WTC11 (cell line): ENCODE results near the gene ABCC4. TPM values are rescaled to one million over a fixed set of nuclear protein-coding genes. Genes with fewer than 3 reads are reported as not detected.

ENCODE experiments used
- ATAC-seq: fragments of 200-7000 bp; cut with Tn5 transposase; 2 replicates; pipeline ENCODE4 v1.10.0; 2021; ENCODE audit warnings: mild to moderate bottlenecking, moderate library complexity
- CTCF ChIA-PET: fragments of 300-600 bp; sonication (Branson Sonifier 250); formaldehyde crosslinking; loops from one replicate; lab custom pipeline; 2021; ENCODE audit warnings: antibody characterized with exemption; lab: Charles Lee
- POLR2A ChIA-PET: fragments of 350-600 bp; sonication (Branson Sonifier 250); formaldehyde crosslinking; loops from one replicate; lab custom pipeline; 2021; ENCODE audit warnings: antibody characterized with exemption; lab: Charles Lee
- DNase-seq: peaks from one replicate; pipeline ENCODE4 v3.0.0; 2021; ENCODE audit warnings: low spot score
- H3K27ac Mint-ChIP-seq: 2 replicates; pipeline ENCODE4 v1.8.0; 2021; ENCODE audit warnings: mixed read lengths
- H3K27me3 Mint-ChIP-seq: 2 replicates; pipeline ENCODE4 v1.8.0; 2021; ENCODE audit warnings: low read depth, mild to moderate bottlenecking, moderate library complexity, mixed read lengths
- H3K36me3 Mint-ChIP-seq: 2 replicates; pipeline ENCODE4 v1.8.0; 2021; ENCODE audit warnings: mixed read lengths
- H3K4me1 Mint-ChIP-seq: 2 replicates; pipeline ENCODE4 v1.8.0; 2022; ENCODE audit warnings: mixed read lengths
- H3K4me3 Mint-ChIP-seq: 2 replicates; pipeline ENCODE4 v1.8.0; 2021; ENCODE audit warnings: mild to moderate bottlenecking, moderate library complexity, mixed read lengths
- H3K9me3 Mint-ChIP-seq: 2 replicates; pipeline ENCODE4 v1.8.0; 2021; ENCODE audit warnings: mixed read lengths
- ARID4B ChIP-seq: sonication (generic); formaldehyde crosslinking; IDR thresholded peaks from 2 replicates; pipeline ENCODE4 v1.8.0; 2023; ENCODE audit warnings: missing genetic modification reagents, mild to moderate bottlenecking, borderline replicate concordance
- CREM ChIP-seq: sonication (generic); formaldehyde crosslinking; IDR thresholded peaks from 2 replicates; pipeline ENCODE4 v1.8.1; 2022; ENCODE audit warnings: mild to moderate bottlenecking, missing genetic modification reagents, moderate library complexity
- CTCF ChIP-seq: fragments of 200-600 bp; IDR thresholded peaks from 2 replicates; pipeline ENCODE4 v1.8.0; 2022; ENCODE audit warnings: antibody characterized with exemption
- ELF4 ChIP-seq: sonication (generic); formaldehyde crosslinking; IDR thresholded peaks from 2 replicates; pipeline ENCODE4 v1.8.1; 2022; ENCODE audit warnings: low read depth, mild to moderate bottlenecking, moderate library complexity, missing genetic modification reagents
- ETV6 ChIP-seq: sonication (generic); formaldehyde crosslinking; IDR thresholded peaks from 2 replicates; pipeline ENCODE4 v1.8.1; 2022; ENCODE audit warnings: mild to moderate bottlenecking, missing genetic modification reagents
- GABPB1 ChIP-seq: sonication (generic); formaldehyde crosslinking; IDR thresholded peaks from 2 replicates; pipeline ENCODE4 v1.8.1; 2023; ENCODE audit warnings: mild to moderate bottlenecking, missing genetic modification reagents
- NR1H2 ChIP-seq: sonication (generic); formaldehyde crosslinking; IDR thresholded peaks from 2 replicates; pipeline ENCODE4 v1.9.0; 2021; ENCODE audit warnings: mild to moderate bottlenecking, moderate library complexity, missing genetic modification reagents
- NR3C1 ChIP-seq: sonication (generic); formaldehyde crosslinking; conservative IDR thresholded peaks from 2 replicates; pipeline ENCODE4 v1.8.1; 2023; ENCODE audit warnings: low read depth, mild to moderate bottlenecking, missing genetic modification reagents
- SMAD4 ChIP-seq: sonication (generic); formaldehyde crosslinking; IDR thresholded peaks from 2 replicates; pipeline ENCODE4 v1.8.0; 2022; ENCODE audit warnings: mild to moderate bottlenecking, missing genetic modification reagents
- TCF7 ChIP-seq: sonication (generic); formaldehyde crosslinking; IDR thresholded peaks from 2 replicates; pipeline ENCODE4 v1.8.0; 2022; ENCODE audit warnings: mild to moderate bottlenecking, low read depth, missing genetic modification reagents, moderate library complexity
- TEAD1 ChIP-seq: sonication (generic); formaldehyde crosslinking; IDR thresholded peaks from 2 replicates; pipeline ENCODE4 v1.8.0; 2022; ENCODE audit warnings: mild to moderate bottlenecking, missing genetic modification reagents
- TEAD4 ChIP-seq: sonication (generic); formaldehyde crosslinking; IDR thresholded peaks from 2 replicates; pipeline ENCODE4 v1.8.0; 2022; ENCODE audit warnings: mild to moderate bottlenecking, missing genetic modification reagents
- ZBTB21 ChIP-seq: sonication (generic); formaldehyde crosslinking; IDR thresholded peaks from 2 replicates; pipeline ENCODE4 v1.8.1; 2023; ENCODE audit warnings: mild to moderate bottlenecking, missing genetic modification reagents, borderline replicate concordance
- ZNF121 ChIP-seq: sonication (generic); formaldehyde crosslinking; IDR thresholded peaks from 2 replicates; pipeline ENCODE4 v1.8.0; 2023; ENCODE audit warnings: missing genetic modification reagents
- ZNF232 ChIP-seq: sonication (generic); formaldehyde crosslinking; IDR thresholded peaks from 2 replicates; pipeline ENCODE4 v1.8.0; 2022; ENCODE audit warnings: mild to moderate bottlenecking, missing genetic modification reagents
- ZNF281 ChIP-seq: sonication (generic); formaldehyde crosslinking; IDR thresholded peaks from 2 replicates; pipeline ENCODE4 v1.8.0; 2023; ENCODE audit warnings: mild to moderate bottlenecking, missing genetic modification reagents
- ZNF317 ChIP-seq: sonication (generic); formaldehyde crosslinking; IDR thresholded peaks from 2 replicates; pipeline ENCODE4 v1.8.1; 2023; ENCODE audit warnings: low read depth, mild to moderate bottlenecking, moderate library complexity, missing genetic modification reagents, borderline replicate concordance
- ZNF425 ChIP-seq: fragments of 250-450 bp; sonication (Bioruptor Pico); conservative IDR thresholded peaks from 2 replicates; pipeline ENCODE4 v1.9.0; 2021; ENCODE audit warnings: mild to moderate bottlenecking
- total RNA-seq: library from RNA; stranded (reverse); gene quantifications from 3 replicates; pipeline ENCODE4 v1.2.3, GENCODE V29; 2021

Gene ABCC4
- total RNA-seq, 1 experiment from 2014 or later, result 7.2 TPM

- H3K27ac Mint-ChIP-seq, result no peak overlapping the region
- H3K36me3 Mint-ChIP-seq, result no peaks in the 10 kb centered on the region
- POLR2A ChIA-PET, result no interaction called here
These were observed 14.5 kb upstream of the ABCC4 start for GRCh38 chr13:95315752-95316151.

GRCh38 chr13:95307507-95307906, 6.3 kb upstream of the ABCC4 start:
- Mint-ChIP-seq H3K36me3 (peaks cover 6% of the 10 kb centered on the region; the same call in 1 of the 2 replicates), H3K9me3 (peaks cover 11% of the 10 kb centered on the region), H3K27ac (no peak overlapping the region; the same call in 1 of the 2 replicates), H3K4me3 (no peak overlapping the region), H3K27me3 (peaks cover 14% of the 10 kb centered on the region), H3K4me1 (0 out of 2 replicates have a peak, but pooled peaks cover 2% of the 10 kb centered on the region)
- ATAC-seq (no peak), DNase-seq (no peak)
- CTCF ChIA-PET, result interaction anchor here (0.9 to 1.2 kb wide), 2 partner anchors 97 to 118 kb away, joined by 3 read pairs; no protein-coding TSS in a partner anchor
- POLR2A ChIA-PET, result no interaction called here
- no peak for TF ChIP-seq TEAD4 (CRISPR knock-in tag)
- no peak for TF ChIP-seq GABPB1
- TF ChIP-seq ZBTB21 (CRISPR knock-in tag), result no peak
- no peak for TF ChIP-seq TEAD1 (CRISPR knock-in tag)
- TF ChIP-seq NR1H2, result no peak
- TF ChIP-seq ELF4 (CRISPR knock-in tag), result no peak
- no peak for TF ChIP-seq ZNF232 (CRISPR knock-in tag)
- TF ChIP-seq TCF7 (CRISPR knock-in tag), result no peak
- no peak for TF ChIP-seq ARID4B (CRISPR knock-in tag)
- TF ChIP-seq ZNF317, result no peak
- TF ChIP-seq SMAD4 (CRISPR knock-in tag), result no peak
- TF ChIP-seq ZNF281 (CRISPR knock-in tag), result no peak
- no peak for TF ChIP-seq ZNF425 (CRISPR knock-in tag)
- TF ChIP-seq CREM, result no peak
- TF ChIP-seq CTCF, result no peak

More at GRCh38 chr13:95315752-95316151, 14.5 kb upstream of the ABCC4 start:
- Mint-ChIP-seq H3K27me3 (no peaks in the 10 kb centered on the region), H3K4me1 (no peaks in the 10 kb centered on the region), H3K9me3 (no peaks in the 10 kb centered on the region), H3K4me3 (no peak overlapping the region)
- no peak for TF ChIP-seq ETV6 (CRISPR knock-in tag)
- no peak for TF ChIP-seq CREM
- no peak for TF ChIP-seq NR3C1 (CRISPR knock-in tag)
- TF ChIP-seq ZNF232 (CRISPR knock-in tag), result no peak
- no peak for TF ChIP-seq ZNF121 (CRISPR knock-in tag)
- CTCF ChIA-PET, result interaction anchor here (1.2 kb wide), 1 partner anchor 127 kb away, joined by 3 read pairs; no protein-coding TSS in a partner anchor
- ATAC-seq (no peak), DNase-seq (no peak)
